Measurements from ENCODE around the gene ORC1.

- TF ChIP-seq EZH2 (optimal IDR thresholded peaks at IDR 0.05; ENCODE audit: low read depth, low read length), result no peak
- TF ChIP-seq CTCF (IDR thresholded peaks at IDR 0.05; ENCODE audit: low read length), result no peak
Observed at GRCh38 chr1:52439976-52440375, 35.8 kb upstream of the ORC1 start.

Data from MM.1S (cell line).